IMR-90 (cell line): Measurements from ENCODE around the gene PCDHB12. TPM values are rescaled to one million over a fixed set of nuclear protein-coding genes. Genes with fewer than 3 reads are reported as not detected.

ENCODE experiments used
- ATAC-seq: fragments of 200-7000 bp; cut with Tn5 transposase; 2 replicates; pipeline ENCODE4 v1.9.1; 2020; ENCODE audit warnings: low read depth, mild to moderate bottlenecking, moderate library complexity
- BruUV-seq: library from RNA; stranded (reverse); fragments of 400-500 nt; replicated peaks from 2 replicates; lab custom pipeline; 2021; lab: Mats Ljungman, UMichigan
- CTCF ChIA-PET: fragments of 300-600 bp; formaldehyde crosslinking; extraction: SDS; loops from one replicate; lab custom pipeline; 2021; ENCODE audit warnings: antibody characterized with exemption; lab: Yijun Ruan, JAX
- POLR2A ChIA-PET: fragments of 300-600 bp; sonication (Branson Sonifier 250); formaldehyde crosslinking; loops from one replicate; lab custom pipeline; 2022; ENCODE audit warnings: antibody characterized with exemption; ENCODE audit not compliant: unreplicated experiment; lab: Charles Lee
- DNase-seq: peaks from one replicate; pipeline ENCODE4 v3.0.0; 2013
- H2AFZ ChIP-seq: replicated peaks from 2 replicates; pipeline ENCODE3; 2013; ENCODE audit warnings: low read length, mild to moderate bottlenecking; ENCODE audit not compliant: poor library complexity
- H2AK5ac ChIP-seq: 2 replicates; pipeline ENCODE4 v1.6.1; 2013; ENCODE audit warnings: low read depth, low read length, inconsistent platforms
- H2AK9ac ChIP-seq: replicated peaks from 2 replicates; pipeline ENCODE3; 2013; ENCODE audit warnings: mild to moderate bottlenecking, low read depth, low read length, moderate library complexity; ENCODE audit not compliant: poor library complexity
- H2BK120ac ChIP-seq: 2 replicates; pipeline ENCODE4 v1.6.1; 2013; ENCODE audit warnings: low read depth, low read length, inconsistent platforms
- H2BK15ac ChIP-seq: 3 replicates; pipeline ENCODE4 v1.6.1; 2013; ENCODE audit warnings: low read depth, low read length, inconsistent platforms
- H2BK20ac ChIP-seq: 2 replicates; pipeline ENCODE4 v1.6.1; 2013; ENCODE audit warnings: low read depth, mild to moderate bottlenecking, inconsistent platforms, low read length, moderate library complexity
- H2BK5ac ChIP-seq: 2 replicates; pipeline ENCODE4 v1.6.1; 2013; ENCODE audit warnings: mild to moderate bottlenecking, low read depth, low read length, inconsistent platforms; ENCODE audit not compliant: poor library complexity, severe bottlenecking
- H3K14ac ChIP-seq: replicated peaks from 2 replicates; pipeline ENCODE4 v1.6.1; 2013; ENCODE audit warnings: low read depth, low read length, inconsistent platforms
- H3K18ac ChIP-seq: 2 replicates; pipeline ENCODE4 v1.6.1; 2013; ENCODE audit warnings: low read depth, low read length, control low read depth
- H3K23ac ChIP-seq: 2 replicates; pipeline ENCODE4 v1.6.1; 2013; ENCODE audit warnings: low read depth, low read length, inconsistent platforms
- H3K27ac ChIP-seq: 2 replicates; pipeline ENCODE4 v1.5.1; 2013; ENCODE audit warnings: mild to moderate bottlenecking, control low read depth, low read length; ENCODE audit not compliant: insufficient read depth
- H3K27me3 ChIP-seq: 2 replicates; pipeline ENCODE4 v1.6.1; 2013; ENCODE audit warnings: low read length; ENCODE audit not compliant: control insufficient read depth, insufficient read depth
- H3K36me3 ChIP-seq: 2 replicates; pipeline ENCODE4 v1.6.1; 2013; ENCODE audit warnings: low read length, mixed read lengths; ENCODE audit not compliant: control insufficient read depth, insufficient read depth
- H3K4ac ChIP-seq: 2 replicates; pipeline ENCODE4 v1.6.1; 2013; ENCODE audit warnings: low read depth, low read length, inconsistent platforms
- H3K4me1 ChIP-seq: 2 replicates; pipeline ENCODE4 v1.6.1; 2013; ENCODE audit warnings: low read length, mixed read lengths; ENCODE audit not compliant: control insufficient read depth, insufficient read depth
- H3K4me2 ChIP-seq: 2 replicates; pipeline ENCODE4 v1.6.1; 2013; ENCODE audit warnings: low read depth, mild to moderate bottlenecking, control low read depth, low read length, moderate library complexity
- H3K4me3 ChIP-seq: 2 replicates; pipeline ENCODE4 v1.5.1; 2013; ENCODE audit warnings: low read depth, mild to moderate bottlenecking, control low read depth, low read length, moderate library complexity; ENCODE audit not compliant: insufficient read depth
- H3K56ac ChIP-seq: 2 replicates; pipeline ENCODE4 v1.6.1; 2013; ENCODE audit warnings: low read length, inconsistent platforms; ENCODE audit not compliant: insufficient read depth; ENCODE audit errors: extremely low read depth
- H3K79me1 ChIP-seq, 2 experiments: 2 replicates each; pipeline ENCODE4 v1.6.1; 2013; ENCODE audit warnings: low read length in 2 of 2, inconsistent platforms in 1 of 2, low read depth in 1 of 2
- H3K9ac ChIP-seq: 2 replicates; pipeline ENCODE4 v1.6.1; 2013; ENCODE audit warnings: low read depth, low read length, control low read depth
- H3K9me1 ChIP-seq: 2 replicates; pipeline ENCODE4 v1.6.1; 2013; ENCODE audit warnings: low read length, inconsistent platforms; ENCODE audit not compliant: insufficient read depth
- H3K9me3 ChIP-seq: 2 replicates; pipeline ENCODE4 v1.6.1; 2013; ENCODE audit warnings: low read length; ENCODE audit not compliant: control insufficient read depth, insufficient read depth
- H4K20me1 ChIP-seq: 2 replicates; pipeline ENCODE4 v1.6.1; 2013; ENCODE audit warnings: low read length, inconsistent platforms; ENCODE audit not compliant: insufficient read depth
- H4K5ac ChIP-seq: 2 replicates; pipeline ENCODE4 v1.6.1; 2013; ENCODE audit warnings: mild to moderate bottlenecking, low read depth, low read length, control low read depth
- H4K8ac ChIP-seq, 2 experiments: 2 replicates each; pipeline ENCODE4 v1.6.1; 2013; ENCODE audit warnings: low read depth in 2 of 2, low read length in 2 of 2, control low read depth in 1 of 2, inconsistent platforms in 1 of 2
- H4K91ac ChIP-seq: 2 replicates; pipeline ENCODE4 v1.6.1; 2013; ENCODE audit warnings: low read depth, low read length, inconsistent platforms; ENCODE audit not compliant: insufficient read depth
- CTCF ChIP-seq: conservative IDR thresholded peaks from 2 replicates; pipeline ENCODE4 v1.5.1; 2012; ENCODE audit warnings: mild to moderate bottlenecking, low read depth, low read length, improper control_type of control experiment
- ELK1 ChIP-seq: fragments of 150-350 bp; IDR thresholded peaks from 2 replicates; pipeline ENCODE4 v1.6.1; 2016; ENCODE audit warnings: low read depth, mild to moderate bottlenecking, low read length, moderate library complexity, borderline replicate concordance
- MXI1 ChIP-seq: IDR thresholded peaks from 2 replicates; pipeline ENCODE4 v1.6.1; 2012; ENCODE audit warnings: low read depth, mild to moderate bottlenecking, low read length, moderate library complexity, borderline replicate concordance
- RAD21 ChIP-seq: IDR thresholded peaks from 2 replicates; pipeline ENCODE4 v1.6.1; 2012; ENCODE audit warnings: low read length, improper control_type of control experiment
- SMC3 ChIP-seq: fragments of 150-350 bp; IDR thresholded peaks from 2 replicates; pipeline ENCODE4 v1.6.1; 2016; ENCODE audit warnings: low read depth, mild to moderate bottlenecking, antibody characterized with exemption, low read length, moderate library complexity
- WGBS, 2 experiments: methylation state at CpG; one replicate each; pipeline versions ENCODE4 v1.1.5 to v1.1.7; 2013; ENCODE audit warnings: missing lambda C conversion rate in 2 of 2; ENCODE audit not compliant: insufficient read length in 1 of 2; ENCODE audit errors: extremely low coverage in 2 of 2; 5-methylcytosine and 5-hydroxymethylcytosine counted together
- dilution Hi-C: fragments of 300-500 bp; cut with HindIII; formaldehyde crosslinking; loops from one replicate; pipeline ENCODE4 v1.14.3; 2018; ENCODE audit warnings: low sequenced_read_pairs; ENCODE audit not compliant: unreplicated experiment
- in situ Hi-C: fragments of 300-500 bp; cut with MboI; formaldehyde crosslinking; loops from 3 replicates; pipeline ENCODE4 v1.14.3; 2019; ENCODE audit warnings: low sequenced_read_pairs, inconsistent platforms, mixed read lengths
- intact Hi-C: fragments of 100-400 bp; cut with micrococcal nuclease; formaldehyde crosslinking; loops from 2 replicates; pipeline ENCODE4 v1.10.0; 2022
- polyA plus RNA-seq, 3 experiments: library from polyadenylated mRNA; depleted of rRNA; stranded (reverse); fragments of >200 nt; gene quantifications; 2 replicates each; pipeline ENCODE4 v1.2.3, GENCODE V29; 2012; ENCODE audit warnings: low replicate concordance in 1 of 3
- total RNA-seq: library from RNA; depleted of rRNA; stranded (reverse); fragments of >200 nt; gene quantifications from 2 replicates; pipeline ENCODE4 v1.2.3, GENCODE V29; 2012

The PCDHB12 gene
- total and polyA plus RNA-seq, 2 of the 4 experiments (the other 2 are of a cell fraction), result 0.09 to 0.18 TPM

GRCh38 chr5:141182248-141182647 lies 26.3 kb upstream of the PCDHB12 start, which contains the start of gene PCDHB16:
Gene PCDHB16 (plus strand): TSS chr5:141182387. CDS start chr5:141182560, 173 bp downstream.
- DNase-seq (peak; percentile 32), ATAC-seq (no peak)
- H2BK20ac ChIP-seq, result no peak within 1 kb of the TSS
- H3K14ac ChIP-seq, result no peak within 1 kb of the TSS
- no peak within 1 kb of the TSS for H3K23ac ChIP-seq
- no peaks in the 10 kb centered on the region for H3K79me1 ChIP-seq
- dilution Hi-C loops, result no loop called here
- no peak within 1 kb of the TSS for H2AK5ac ChIP-seq
- in situ Hi-C loops, result no loop called here
- H3K36me3 ChIP-seq, result no peaks in the 10 kb centered on the region
- ChIA-PET CTCF (interaction anchor here (0.6 to 1.2 kb wide), 5 partner anchors 13 to 382 kb away, joined by 3 to 7 read pairs (median 4); no protein-coding TSS in a partner anchor), POLR2A (no interaction called here)
- BruUV-seq, result no TSS peak
- no peaks in the 10 kb centered on the region for H3K9me1 ChIP-seq
- H3K4me1 ChIP-seq, result no peaks in the 10 kb centered on the region
- H3K27me3 ChIP-seq, result no peaks in the 10 kb centered on the region
- TF ChIP-seq SMC3, result peak; percentile 13; the same call in 1 of the 2 replicates
- no peak for TF ChIP-seq ELK1
- peak; percentile 43 for TF ChIP-seq CTCF
- TF ChIP-seq RAD21, result peak; percentile 26; the same call in 1 of the 2 replicates
- TF ChIP-seq MXI1, result no peak
- H3K56ac ChIP-seq, result no peak within 1 kb of the TSS
- WGBS, 2 experiments, result 17% methylated on average over 4 of the region's 13 CpGs; no CpG with 5 or more reads in 1 of the 2 experiments
- H4K5ac ChIP-seq, result 0 out of 2 replicates have a peak within 1 kb of the TSS, but pooled peaks have one; percentile 53
- H2AK9ac ChIP-seq, result no peak within 1 kb of the TSS
- no peak within 1 kb of the TSS for H2BK5ac ChIP-seq
- no peak within 1 kb of the TSS for H2BK120ac ChIP-seq
- H3K9me3 ChIP-seq, result peaks cover 23% of the 10 kb centered on the region; the same call in 1 of the 2 replicates
- intact Hi-C loops, result no loop called here
- H2AFZ ChIP-seq, result peak within 1 kb of the TSS; percentile 58
- H4K8ac ChIP-seq, result no peak within 1 kb of the TSS
- H3K4ac ChIP-seq, result no peak within 1 kb of the TSS
- no peaks in the 10 kb centered on the region for H4K20me1 ChIP-seq
- peak within 1 kb of the TSS; percentile 58 for H3K4me3 ChIP-seq
- peak within 1 kb of the TSS; percentile 67 for H3K9ac ChIP-seq
- H3K4me2 ChIP-seq, result peak within 1 kb of the TSS; percentile 61; the same call in 1 of the 2 replicates
- H3K27ac ChIP-seq, result no peak within 1 kb of the TSS
- H2BK15ac ChIP-seq, result no peak within 1 kb of the TSS
- no peak within 1 kb of the TSS for H4K91ac ChIP-seq
- 0 out of 2 replicates have a peak within 1 kb of the TSS, but pooled peaks have one; percentile 36 for H3K18ac ChIP-seq
